Pancreas (tissue), 10 donors: Measurements from ENCODE around the gene GLIS2. TPM values are rescaled to one million over a fixed set of nuclear protein-coding genes. Genes with fewer than 3 reads are reported as not detected.
A peak's percentile ranks its signal among the peaks of the same experiment; 100 is the strongest.

Source experiments
- ATAC-seq, 4 donors: fragments of 200-7000 bp; cut with Tn5 transposase; one replicate each; pipeline versions ENCODE4 v1.8.0 to v1.9.1; 2020; ENCODE audit warnings: mild to moderate bottlenecking in 4 of 4, moderate library complexity in 4 of 4
- DNase-seq, 6 donors: peaks; one replicate each; pipeline ENCODE4 v3.0.0-alpha.2; 2020
- FAIRE-seq: peaks from 2 replicates; lab custom pipeline; 2012; peaks lifted over from hg19 to GRCh38; lab: Jason Lieb, UNC
- H3K27ac ChIP-seq, 4 donors: fragments of 200-600 bp; sonication (generic); 1 replicate in 3 of 4; 2 replicates in 1 of 4; pipeline versions ENCODE4 v1.5.0 to v1.8.0; 2020
- H3K27me3 ChIP-seq, 4 donors: fragments of 200-600 bp; one replicate each; pipeline ENCODE4 v1.8.0; 2021
- H3K36me3 ChIP-seq, 3 donors: fragments of 200-600 bp; sonication (generic) in 1 of 3; one replicate each; pipeline versions ENCODE4 v1.5.0 to v1.8.0; 2020 to 2021
- H3K4me1 ChIP-seq, 3 donors: fragments of 200-600 bp; one replicate each; pipeline ENCODE4 v1.8.0; 2021
- H3K4me3 ChIP-seq, 4 donors: fragments of 200-600 bp; sonication (generic) in 2 of 4; one replicate each; pipeline versions ENCODE4 v1.5.0 to v1.8.0; 2020 to 2021
- H3K9me3 ChIP-seq, 4 donors: fragments of 200-600 bp; one replicate each; pipeline ENCODE4 v1.8.0; 2021
- WGBS, 2 donors: extraction: QIAGEN DNeasy Blood & Tissue Kit; methylation state at CpG; one replicate each; pipeline ENCODE4 v1.1.7; 2013; 5-methylcytosine and 5-hydroxymethylcytosine counted together
- intact Hi-C, 3 donors: fragments of 100-400 bp; cut with DNase I; formaldehyde crosslinking; loops; one replicate each; pipeline versions ENCODE4 v1.11.1 to v1.14.2; 2022
- polyA plus RNA-seq, 2 donors: library from polyadenylated mRNA; stranded (reverse); fragments of 200-250 nt; gene quantifications; one replicate each; pipeline ENCODE4 v1.2.3, GENCODE V29; 2013
- total RNA-seq, 6 donors: library from RNA; stranded (reverse); fragmentation: NEBNext Ultra II Directional in 4 of 6; extraction: Animal tissue kit (Norgen Biotek cat#: 25700) in 4 of 6; gene quantifications; one replicate each; pipeline versions ENCODE4 v1.2.1 to v1.2.4, GENCODE V29; 2021 to 2023
- TF ChIP-seq, protein P1 (sequence below), 4 donors: fragments of 200-600 bp; sonication (generic) in 3 of 4; IDR thresholded peaks; one replicate each; pipeline versions ENCODE4 v1.5.0 to v1.8.0; 2021; ENCODE audit warnings: antibody characterized with exemption in 4 of 4
- donor health status: healthy with polysubstance abuse.
- donor health status: DM: no; HTN: no; CAD: no; lungs with moderate emphysema.
- donor health status: DM: no; HTN: no; CAD: no.
- donor health status: control.
- donor health status: control.
- donor health status: Bipolar disorder and iron deficiency.
- donor health status: DM: yes; HTN: yes; CAD: no.
- donor health status: DM: no; HTN: no; CAD: no.
- donor health status: DM: no; HTN: no; CAD: no.
- donor health status: DM: yes; HTN: yes; CAD: no.

GLIS2 gene
- total and polyA plus RNA-seq, 8 donors: 5.5 to 15.1 (median 10.9) TPM

DNA sequence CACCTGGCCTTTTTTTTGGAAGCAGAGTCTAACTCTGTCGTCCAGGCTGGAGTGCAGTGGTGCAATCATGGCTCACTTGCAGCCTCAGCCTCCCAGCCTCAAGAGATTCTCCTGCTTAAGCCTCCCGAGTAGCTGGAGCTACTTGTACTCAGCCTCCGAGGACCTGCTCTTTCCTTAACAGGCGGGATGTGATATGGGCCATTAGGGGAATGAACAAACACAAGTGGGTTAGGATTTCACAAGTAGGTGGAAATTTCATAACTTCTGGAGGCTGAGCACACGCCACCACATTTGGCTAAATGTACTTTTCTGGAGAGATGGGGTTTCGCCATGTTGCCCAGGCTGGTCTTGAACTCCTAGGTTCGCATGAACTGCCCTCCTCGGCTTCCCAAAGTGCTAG is 31.1 kb downstream of the GLIS2 start:
- 84 to 86% methylated on average over 8 of the region's 8 CpGs for WGBS, 2 donors
- Histone ChIP-seq H3K27ac (no peak overlapping the region), H3K36me3 (no peaks in the 10 kb centered on the region), H3K4me3 (no peak overlapping the region), H3K9me3 (no peaks in the 10 kb centered on the region), H3K4me1 (peaks cover 9 to 34% (median 10%) of the 10 kb centered on the region in 3 donors), H3K27me3 (no peaks in the 10 kb centered on the region)
- DNase-seq: no peak
- no peak for ATAC-seq
- TF ChIP-seq, protein P1, sequence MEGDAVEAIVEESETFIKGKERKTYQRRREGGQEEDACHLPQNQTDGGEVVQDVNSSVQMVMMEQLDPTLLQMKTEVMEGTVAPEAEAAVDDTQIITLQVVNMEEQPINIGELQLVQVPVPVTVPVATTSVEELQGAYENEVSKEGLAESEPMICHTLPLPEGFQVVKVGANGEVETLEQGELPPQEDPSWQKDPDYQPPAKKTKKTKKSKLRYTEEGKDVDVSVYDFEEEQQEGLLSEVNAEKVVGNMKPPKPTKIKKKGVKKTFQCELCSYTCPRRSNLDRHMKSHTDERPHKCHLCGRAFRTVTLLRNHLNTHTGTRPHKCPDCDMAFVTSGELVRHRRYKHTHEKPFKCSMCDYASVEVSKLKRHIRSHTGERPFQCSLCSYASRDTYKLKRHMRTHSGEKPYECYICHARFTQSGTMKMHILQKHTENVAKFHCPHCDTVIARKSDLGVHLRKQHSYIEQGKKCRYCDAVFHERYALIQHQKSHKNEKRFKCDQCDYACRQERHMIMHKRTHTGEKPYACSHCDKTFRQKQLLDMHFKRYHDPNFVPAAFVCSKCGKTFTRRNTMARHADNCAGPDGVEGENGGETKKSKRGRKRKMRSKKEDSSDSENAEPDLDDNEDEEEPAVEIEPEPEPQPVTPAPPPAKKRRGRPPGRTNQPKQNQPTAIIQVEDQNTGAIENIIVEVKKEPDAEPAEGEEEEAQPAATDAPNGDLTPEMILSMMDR (IDR thresholded peaks at IDR 0.05): no peak
- intact Hi-C loops: no loop called here
- FAIRE-seq: no peak

DNA sequence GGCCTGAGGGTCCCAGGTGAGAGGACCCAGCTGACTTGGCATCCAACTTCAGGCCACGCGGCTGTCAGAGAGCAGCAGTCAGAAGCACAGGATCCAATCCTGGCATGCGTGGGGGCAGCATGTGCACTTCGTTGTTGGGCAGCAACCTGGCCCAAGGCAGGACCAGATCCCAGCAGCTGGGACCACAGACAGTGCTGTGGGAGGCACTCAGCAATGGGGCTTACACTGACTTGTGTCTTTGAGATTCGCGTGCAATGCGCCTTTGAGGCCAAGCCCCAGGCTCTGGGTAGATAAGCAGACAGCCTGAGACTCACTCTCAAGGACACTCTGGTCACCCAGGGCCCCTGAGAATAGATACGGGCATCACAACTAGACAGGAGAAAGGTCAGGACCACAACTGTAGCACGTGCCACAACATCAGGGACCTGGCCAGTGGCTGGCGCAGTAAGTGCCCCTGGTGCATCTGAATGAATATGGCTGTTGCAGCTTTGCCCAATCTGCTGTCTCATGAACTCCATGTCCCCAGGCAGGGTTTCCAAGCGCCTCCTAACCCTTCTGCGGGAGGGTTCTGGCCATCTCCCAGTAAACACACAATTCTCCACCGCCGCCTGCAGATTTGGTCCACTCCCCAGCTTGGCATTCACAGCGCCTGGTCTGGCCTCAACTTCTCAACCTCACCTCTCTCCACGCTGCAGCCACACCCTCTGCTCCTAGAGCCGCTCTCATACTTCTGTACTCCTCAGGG is 32.1 kb downstream of the GLIS2 start:
- Histone ChIP-seq H3K27me3 (no peaks in the 10 kb centered on the region), H3K9me3 (no peaks in the 10 kb centered on the region), H3K4me3 (no peak overlapping the region), H3K27ac (no peak overlapping the region), H3K4me1 (peaks cover 9 to 34% (median 10%) of the 10 kb centered on the region in 3 donors), H3K36me3 (no peaks in the 10 kb centered on the region)
- TF ChIP-seq, protein P1 (IDR thresholded peaks at IDR 0.05): no peak
- intact Hi-C loops: no loop called here
- DNase-seq (peak in 1 of 6 donors; percentile 50), ATAC-seq (no peak), FAIRE-seq (no peak)
- whole genome bisulfite sequencing, 2 donors: 69 to 71% methylated on average over 17 of the region's 17 CpGs

DNA sequence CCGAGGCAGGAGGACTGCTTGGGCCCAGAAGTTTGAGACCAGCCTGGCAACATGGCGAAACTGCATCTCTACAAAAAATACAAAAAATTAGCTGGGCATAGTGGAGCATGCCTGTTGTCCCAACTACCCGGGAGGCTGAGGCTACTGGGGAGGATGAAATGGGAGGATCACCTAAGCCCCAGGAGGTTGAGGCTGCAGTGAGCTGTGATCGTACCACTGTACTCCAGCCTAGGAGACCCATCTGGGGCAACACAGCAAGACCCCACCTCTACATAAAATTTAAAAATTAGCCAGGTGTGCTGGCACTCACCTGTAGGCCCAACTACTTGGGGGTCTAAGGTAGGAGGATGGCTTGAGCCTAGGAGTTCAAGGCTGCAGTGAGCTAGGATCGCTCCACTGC is 33.5 kb downstream of the GLIS2 start:
- no peaks in the 10 kb centered on the region for H3K9me3 ChIP-seq
- DNase-seq (no peak), FAIRE-seq (no peak), ATAC-seq (no peak)
- no peaks in the 10 kb centered on the region for H3K36me3 ChIP-seq
- H3K4me3 ChIP-seq: no peak overlapping the region
- TF ChIP-seq, protein P1 (IDR thresholded peaks at IDR 0.05): no peak
- no peaks in the 10 kb centered on the region for H3K27me3 ChIP-seq
- WGBS, 2 donors: 96% methylated on average over 5 of the region's 5 CpGs
- peaks cover 9 to 34% (median 10%) of the 10 kb centered on the region in 3 donors for H3K4me1 ChIP-seq
- no peak overlapping the region for H3K27ac ChIP-seq
- intact Hi-C loops: no loop called here

DNA sequence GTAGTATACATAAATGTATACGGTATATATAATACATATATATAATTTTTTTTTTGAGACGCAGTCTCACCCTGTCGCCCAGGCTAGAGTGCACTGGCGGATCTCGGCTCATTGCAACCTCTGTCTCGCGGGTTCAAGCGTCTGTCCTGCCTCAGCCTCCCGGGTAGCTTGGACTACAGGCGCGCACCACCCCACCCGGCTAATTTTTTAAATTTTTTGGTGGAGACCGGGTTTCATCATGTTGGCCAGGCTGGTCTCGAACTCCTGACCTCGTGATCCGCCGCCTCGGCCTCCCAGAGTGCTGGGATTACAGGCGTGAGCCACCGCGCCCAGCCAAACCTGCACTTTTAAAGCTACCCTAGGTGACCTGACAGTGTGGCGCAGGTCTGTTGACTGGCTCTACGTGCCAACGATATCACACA is 34.5 kb downstream of the GLIS2 start:
- intact Hi-C loops: no loop called here
- peaks cover 8 to 28% (median 9%) of the 10 kb centered on the region in 3 donors for H3K4me1 ChIP-seq
- peak overlapping the region; percentile 40 to 84 (median 56) for H3K27ac ChIP-seq
- ATAC-seq (no peak), DNase-seq (no peak), FAIRE-seq (no peak)
- no peaks in the 10 kb centered on the region for H3K36me3 ChIP-seq
- peak overlapping the region; percentile 63 to 98 (median 81) for H3K4me3 ChIP-seq
- WGBS, 2 donors: 29 to 32% methylated on average over 24 of the region's 24 CpGs
- TF ChIP-seq, protein P1 (IDR thresholded peaks at IDR 0.05): no peak
- no peaks in the 10 kb centered on the region for H3K9me3 ChIP-seq
- no peaks in the 10 kb centered on the region for H3K27me3 ChIP-seq
